AG09319 (cell line): ENCODE measurements around the gene NLGN1.

Experiments used
- DNase-seq: peaks from one replicate; pipeline ENCODE4 v3.0.0-alpha.2; 2010; ENCODE audit warnings: low read depth; ENCODE audit errors: extremely low read depth
- TF ChIP-seq, protein P1 (sequence below): IDR thresholded peaks from 2 replicates; pipeline ENCODE4 v1.5.1; 2011; ENCODE audit warnings: low read depth, mild to moderate bottlenecking, inconsistent platforms, low read length, moderate library complexity

NLGN1 gene

DNA sequence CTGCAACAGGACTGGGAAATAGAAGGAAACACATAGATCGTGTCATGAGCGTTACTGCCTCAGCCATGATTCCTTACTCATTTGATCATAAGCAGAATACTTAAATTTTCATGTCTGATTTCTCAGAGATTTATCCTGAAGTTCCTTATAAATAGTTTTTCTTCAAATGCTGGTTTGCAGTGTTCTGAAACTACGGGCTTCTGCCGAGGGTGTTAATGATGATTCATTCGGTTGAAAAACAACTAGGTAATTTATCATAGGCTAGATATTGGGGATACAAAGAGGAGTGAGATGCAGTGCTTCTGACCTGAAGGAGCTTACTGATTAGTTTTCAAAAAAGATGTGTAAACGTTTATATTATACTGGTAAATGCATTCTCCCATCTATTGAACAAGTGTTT, 428.9 kb downstream of the NLGN1 start:
- no peak for DNase-seq
- TF ChIP-seq, protein P1, sequence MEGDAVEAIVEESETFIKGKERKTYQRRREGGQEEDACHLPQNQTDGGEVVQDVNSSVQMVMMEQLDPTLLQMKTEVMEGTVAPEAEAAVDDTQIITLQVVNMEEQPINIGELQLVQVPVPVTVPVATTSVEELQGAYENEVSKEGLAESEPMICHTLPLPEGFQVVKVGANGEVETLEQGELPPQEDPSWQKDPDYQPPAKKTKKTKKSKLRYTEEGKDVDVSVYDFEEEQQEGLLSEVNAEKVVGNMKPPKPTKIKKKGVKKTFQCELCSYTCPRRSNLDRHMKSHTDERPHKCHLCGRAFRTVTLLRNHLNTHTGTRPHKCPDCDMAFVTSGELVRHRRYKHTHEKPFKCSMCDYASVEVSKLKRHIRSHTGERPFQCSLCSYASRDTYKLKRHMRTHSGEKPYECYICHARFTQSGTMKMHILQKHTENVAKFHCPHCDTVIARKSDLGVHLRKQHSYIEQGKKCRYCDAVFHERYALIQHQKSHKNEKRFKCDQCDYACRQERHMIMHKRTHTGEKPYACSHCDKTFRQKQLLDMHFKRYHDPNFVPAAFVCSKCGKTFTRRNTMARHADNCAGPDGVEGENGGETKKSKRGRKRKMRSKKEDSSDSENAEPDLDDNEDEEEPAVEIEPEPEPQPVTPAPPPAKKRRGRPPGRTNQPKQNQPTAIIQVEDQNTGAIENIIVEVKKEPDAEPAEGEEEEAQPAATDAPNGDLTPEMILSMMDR, result no peak

DNA sequence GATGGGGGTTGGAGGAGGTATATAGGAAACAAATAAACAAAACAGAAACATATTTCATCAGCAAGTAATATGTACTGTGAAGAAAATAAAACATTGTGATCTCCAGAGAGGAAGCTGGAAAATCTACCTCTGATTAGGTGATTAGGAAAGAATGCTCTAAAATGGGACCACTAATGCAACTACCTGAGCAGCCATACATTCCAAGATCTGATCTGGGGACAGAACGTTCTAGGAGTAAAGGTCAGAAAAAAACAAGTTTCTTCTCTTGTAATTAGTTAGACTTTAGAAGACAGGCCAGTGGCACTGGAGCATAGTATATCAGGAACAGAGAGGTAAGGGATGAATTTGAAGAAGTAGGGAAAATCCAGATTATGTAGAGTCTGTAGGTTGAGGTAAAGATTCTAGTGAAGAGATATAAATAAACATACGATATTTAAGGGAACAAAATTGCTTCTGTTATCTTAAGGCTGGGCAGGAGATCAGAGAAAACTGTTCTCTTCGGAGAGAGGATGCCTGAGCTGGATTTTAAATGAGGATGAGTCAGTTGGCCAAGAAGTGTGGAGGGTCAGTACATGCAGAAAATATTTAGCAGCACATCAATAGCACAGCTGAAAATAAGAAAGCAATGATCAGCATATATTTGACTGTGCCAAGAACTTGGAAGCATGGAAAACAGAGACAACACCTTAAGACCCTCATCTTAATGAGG, 429.5 kb downstream of the NLGN1 start:
- TF ChIP-seq, protein P1, result no peak
- DNase-seq, result no peak

DNA sequence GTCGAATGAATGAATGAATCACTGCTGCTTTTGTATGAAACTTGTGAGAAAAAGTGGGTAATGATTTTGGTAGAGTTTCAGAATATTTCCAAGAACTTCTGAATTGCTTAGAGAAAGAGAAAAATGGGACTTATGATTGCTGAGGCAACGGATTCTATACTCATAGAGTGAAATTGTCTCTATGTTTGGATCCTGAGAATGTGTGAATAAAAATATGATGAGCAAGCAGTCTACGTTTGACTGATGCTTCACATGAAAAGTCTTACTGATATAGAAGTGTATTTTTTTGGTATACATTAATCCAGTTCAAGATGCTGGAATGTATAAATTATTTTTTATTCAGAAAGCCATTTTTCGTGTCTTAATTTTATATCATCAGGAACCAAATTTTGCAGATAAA, 441.1 kb downstream of the NLGN1 start:
- no peak for DNase-seq
- TF ChIP-seq, protein P1, result no peak

DNA sequence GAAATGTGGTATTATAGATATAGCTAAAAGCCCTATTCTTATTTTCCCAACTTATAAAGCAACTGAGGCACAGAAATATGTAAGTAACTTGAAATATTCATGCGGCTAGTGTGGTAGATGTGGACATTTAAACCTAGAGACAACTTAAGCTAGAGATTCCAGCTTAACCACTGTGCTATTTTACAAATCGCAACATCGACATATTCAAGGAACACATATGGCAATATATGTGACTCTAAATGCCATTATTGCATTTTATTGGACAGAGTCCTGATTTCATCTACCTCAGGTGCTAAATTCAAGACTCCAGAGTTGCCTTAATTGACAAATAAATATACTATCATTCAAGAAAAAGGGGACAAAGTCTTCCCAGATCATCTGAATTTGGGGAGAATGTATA, 442.3 kb downstream of the NLGN1 start:
- TF ChIP-seq, protein P1, result no peak
- no peak for DNase-seq

DNA sequence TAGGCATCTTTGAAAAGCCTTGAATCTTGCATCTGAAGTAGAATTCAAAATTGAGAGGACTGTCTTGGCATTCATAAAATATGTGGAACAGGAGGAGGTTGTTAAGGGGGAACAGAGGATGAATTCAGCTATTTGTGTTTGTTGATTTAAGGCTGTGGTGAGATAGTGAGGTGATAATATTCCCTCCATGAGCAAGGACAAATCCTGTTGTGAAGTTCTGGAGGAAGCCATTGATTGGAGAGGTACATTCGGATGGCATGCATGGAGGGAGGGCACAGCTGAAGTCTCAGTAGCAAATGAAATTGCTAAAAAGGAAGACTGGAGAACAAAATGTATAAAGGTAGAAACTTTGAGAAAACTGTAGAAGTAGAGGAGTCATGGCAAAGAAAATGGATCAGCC, 443.8 kb downstream of the NLGN1 start:
- TF ChIP-seq, protein P1, result no peak
- DNase-seq, result no peak

DNA sequence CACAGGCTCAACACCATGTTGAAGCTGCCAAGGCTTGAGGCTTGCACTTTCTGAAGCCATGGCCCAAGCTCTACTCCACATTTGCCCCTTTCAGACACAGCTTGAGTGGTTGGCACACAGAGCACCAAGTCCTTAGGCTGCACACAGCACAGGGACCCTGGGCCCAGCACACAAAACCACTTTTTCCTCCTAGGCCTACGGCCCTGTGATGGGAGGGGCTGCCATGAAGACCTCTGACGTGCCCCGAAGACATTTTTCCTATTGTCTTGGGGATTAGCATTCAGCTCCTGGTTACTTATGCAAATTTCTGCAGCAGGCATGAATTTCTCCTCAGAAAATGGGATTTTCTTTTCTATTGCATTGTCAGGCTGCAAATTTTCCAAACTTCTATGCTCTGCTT, 445.5 kb downstream of the NLGN1 start:
- TF ChIP-seq, protein P1, result no peak
- DNase-seq, result no peak

DNA sequence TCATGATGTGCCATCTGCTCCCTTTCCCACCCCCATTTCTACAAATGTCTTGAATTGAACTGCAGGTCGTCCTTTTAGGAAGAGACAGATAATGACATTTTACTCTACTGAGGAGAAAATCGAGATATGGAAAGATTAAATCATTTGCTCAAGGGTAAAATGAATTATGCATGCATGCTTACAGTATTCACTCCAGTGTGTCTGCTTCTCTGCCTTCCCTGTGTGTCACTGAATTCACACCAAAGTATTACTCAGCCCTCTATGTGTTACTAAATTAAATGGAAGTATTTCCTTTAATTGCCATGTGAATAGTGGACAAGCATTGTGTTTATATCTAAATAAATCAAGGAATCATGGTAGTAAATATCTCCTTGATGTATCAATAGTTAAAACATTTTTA, 449.0 kb downstream of the NLGN1 start:
- TF ChIP-seq, protein P1, result no peak
- DNase-seq, result no peak
